Fibroblast of skin of back (primary cell): Measurements from ENCODE around the gene PPARA.
"Not testable (repeated sequence)": the region's sequence is repeated elsewhere in the genome, so short reads cannot be mapped to it uniquely, and the experiment has no call there.

Experiments used
- DNase-seq: peaks from one replicate; pipeline ENCODE4 v3.0.0-alpha.2; 2013

PPARA gene

GRCh38 chr22:46175631-46176030 lies 25.3 kb downstream of the PPARA start:
- peak; percentile 95 for DNase-seq

GRCh38 chr22:46176508-46177003 lies 26.2 kb downstream of the PPARA start:
- no peak for DNase-seq

- peak; percentile 32 for DNase-seq
These were observed 28.6 kb downstream of the PPARA start for GRCh38 chr22:46178755-46179505.

- DNase-seq = no peak
These were observed 29.4 kb downstream of the PPARA start for GRCh38 chr22:46179748-46180147.

- DNase-seq = no peak
These were observed 30.2 kb downstream of the PPARA start for GRCh38 chr22:46180370-46181137.

GRCh38 chr22:46183733-46184132 lies 33.4 kb downstream of the PPARA start:
- DNase-seq = no peak

GRCh38 chr22:46185283-46185682 lies 35.0 kb downstream of the PPARA start:
- DNase-seq = no peak

- DNase-seq = no peak
These were observed 37.5 kb downstream of the PPARA start for GRCh38 chr22:46187862-46188261.

- no peak for DNase-seq
These were observed 42.1 kb downstream of the PPARA start for GRCh38 chr22:46192210-46192993.

GRCh38 chr22:46193898-46194310 lies 43.6 kb downstream of the PPARA start:
- DNase-seq = no peak

GRCh38 chr22:46195487-46196165 lies 45.3 kb downstream of the PPARA start:
- DNase-seq = no peak

GRCh38 chr22:46196278-46196677 lies 46.0 kb downstream of the PPARA start:
- no peak for DNase-seq

GRCh38 chr22:46198274-46198673 lies 47.9 kb downstream of the PPARA start:
- DNase-seq = no peak

GRCh38 chr22:46198806-46199205 lies 48.5 kb downstream of the PPARA start:
- DNase-seq = not testable (repeated sequence)

GRCh38 chr22:46201059-46201757 lies 50.9 kb downstream of the PPARA start:
- no peak for DNase-seq

GRCh38 chr22:46202897-46203600 lies 52.7 kb downstream of the PPARA start:
- DNase-seq = no peak

- DNase-seq = no peak
These were observed 53.3 kb downstream of the PPARA start for GRCh38 chr22:46203601-46203980.

- no peak for DNase-seq
These were observed 58.9 kb downstream of the PPARA start for GRCh38 chr22:46209262-46209661.

- DNase-seq = no peak
These were observed 61.9 kb downstream of the PPARA start for GRCh38 chr22:46212195-46212594.

- DNase-seq = peak; percentile 6
These were observed 62.7 kb downstream of the PPARA start for GRCh38 chr22:46213052-46213451.

- DNase-seq = no peak
These were observed 63.8 kb downstream of the PPARA start for GRCh38 chr22:46214149-46214548.
